GM03348 (cell line): ENCODE measurements around the gene NEURL1.

Source experiments
- DNase-seq: peaks from one replicate; pipeline ENCODE4 v3.0.0; 2012; ENCODE audit warnings: low spot score

Gene NEURL1

DNA sequence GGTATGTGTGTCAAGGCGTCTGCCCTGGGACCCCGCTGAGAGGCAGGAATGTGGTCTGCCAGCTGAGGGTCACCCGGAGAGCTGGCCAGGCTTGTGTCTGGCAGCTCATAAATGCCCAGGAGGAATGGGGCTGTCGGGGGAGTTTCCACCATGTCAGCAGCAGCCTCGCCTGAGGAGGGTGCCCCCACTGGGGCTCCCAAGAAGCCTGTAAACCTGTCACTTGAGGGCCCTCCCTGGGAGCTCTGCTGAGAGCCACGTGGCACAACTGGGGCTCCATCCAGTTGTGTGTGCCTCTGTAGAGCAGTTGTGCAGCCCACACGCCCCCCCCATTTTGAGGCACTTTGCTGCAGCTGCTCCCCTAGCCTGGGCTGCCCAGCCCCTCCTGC, 70.6 kb downstream of the NEURL1 start:
- DNase-seq = no peak

DNA sequence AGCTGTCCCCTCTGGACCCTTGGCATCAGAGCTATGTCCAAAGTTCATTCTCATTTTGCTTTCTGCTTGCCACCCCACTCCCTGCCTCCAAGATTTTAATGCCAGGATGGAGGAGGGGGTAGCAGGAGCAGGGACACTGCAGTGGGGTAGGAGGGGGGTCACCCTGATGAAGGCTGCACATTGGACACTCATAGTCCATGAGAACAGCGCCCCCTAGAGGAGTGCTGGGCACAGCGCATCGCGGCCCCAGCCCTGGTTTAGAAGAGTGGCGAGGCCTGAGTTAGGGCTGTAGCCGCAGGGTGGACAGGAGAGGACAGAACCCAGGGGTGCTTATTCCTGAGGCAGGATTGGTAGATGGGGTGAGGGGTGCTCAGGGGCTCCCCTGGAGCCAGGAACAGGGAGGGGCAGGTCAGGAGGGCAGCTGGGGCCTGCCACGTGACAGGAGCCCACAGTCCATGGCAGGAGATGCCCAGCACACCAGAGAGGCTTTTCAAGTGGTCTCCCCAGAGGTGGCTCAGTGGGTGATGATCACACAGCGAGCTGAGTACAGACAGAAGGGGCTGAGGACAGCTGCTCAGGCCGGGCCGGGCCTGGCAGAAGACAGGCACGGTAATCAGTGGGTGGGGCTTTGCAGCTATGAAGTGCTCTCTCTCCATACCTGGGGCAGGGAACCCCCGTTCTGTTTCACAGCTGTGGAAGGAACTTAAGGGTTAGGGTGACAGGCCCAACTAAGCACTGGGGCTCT, 71.4 kb downstream of the NEURL1 start:
- DNase-seq = no peak

DNA sequence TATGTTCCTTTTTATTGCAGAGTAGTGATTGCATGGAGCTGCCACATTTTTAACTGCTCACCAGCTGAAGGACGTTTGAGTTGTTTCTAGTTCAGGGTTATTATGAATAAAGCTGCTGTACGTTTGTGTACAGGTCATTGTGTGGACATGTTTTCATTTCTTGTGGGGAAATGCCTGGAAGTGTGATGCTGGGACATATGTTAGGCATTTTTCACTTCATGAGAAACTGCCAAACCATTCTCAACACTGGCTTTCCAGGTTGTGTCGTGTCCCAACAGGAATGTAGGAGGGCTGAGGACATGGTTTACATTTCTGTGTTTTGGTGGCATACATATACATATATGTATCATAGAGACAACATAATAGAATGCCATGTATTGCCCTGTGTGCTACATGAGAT, 73.0 kb downstream of the NEURL1 start:
- no peak for DNase-seq

DNA sequence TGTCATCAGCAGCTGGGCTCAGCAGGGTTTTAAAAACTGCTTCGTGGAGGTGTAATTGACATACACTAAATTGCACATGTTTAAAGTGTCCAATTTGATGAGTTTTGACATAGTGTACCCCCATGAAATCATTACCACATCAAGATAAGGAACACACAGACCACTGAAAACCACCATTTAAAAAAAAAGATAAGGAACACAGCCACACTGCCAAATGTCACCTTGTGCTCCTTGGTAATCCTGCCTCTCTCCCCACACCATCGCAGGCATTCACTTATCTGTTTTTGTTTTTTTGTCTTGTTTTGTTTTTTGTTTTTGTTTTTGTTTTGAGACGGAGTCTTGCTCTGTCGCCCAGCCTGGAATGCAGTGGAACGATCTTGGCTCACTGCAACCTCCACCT, 75.0 kb downstream of the NEURL1 start:
- DNase-seq = no peak

DNA sequence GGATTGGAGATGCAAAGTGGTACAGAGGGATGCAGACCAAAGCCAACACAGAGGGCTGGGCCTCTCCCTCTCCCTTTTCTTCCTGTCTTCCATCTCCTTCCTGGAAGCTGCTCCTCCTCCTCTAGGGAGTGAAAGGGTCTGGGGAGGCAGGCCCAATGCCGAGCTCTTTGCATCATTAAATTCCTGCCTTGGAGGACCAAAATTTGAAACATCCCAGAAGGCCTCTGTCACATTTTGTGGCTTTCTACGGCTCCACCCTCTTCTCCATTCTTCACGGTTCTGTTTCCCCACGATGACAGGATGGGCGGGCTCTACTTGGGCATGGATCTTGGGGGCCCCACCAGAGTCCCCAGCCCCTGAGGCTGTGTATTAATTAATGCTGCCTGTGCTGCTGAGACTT, 76.4 kb downstream of the NEURL1 start:
- DNase-seq = no peak

DNA sequence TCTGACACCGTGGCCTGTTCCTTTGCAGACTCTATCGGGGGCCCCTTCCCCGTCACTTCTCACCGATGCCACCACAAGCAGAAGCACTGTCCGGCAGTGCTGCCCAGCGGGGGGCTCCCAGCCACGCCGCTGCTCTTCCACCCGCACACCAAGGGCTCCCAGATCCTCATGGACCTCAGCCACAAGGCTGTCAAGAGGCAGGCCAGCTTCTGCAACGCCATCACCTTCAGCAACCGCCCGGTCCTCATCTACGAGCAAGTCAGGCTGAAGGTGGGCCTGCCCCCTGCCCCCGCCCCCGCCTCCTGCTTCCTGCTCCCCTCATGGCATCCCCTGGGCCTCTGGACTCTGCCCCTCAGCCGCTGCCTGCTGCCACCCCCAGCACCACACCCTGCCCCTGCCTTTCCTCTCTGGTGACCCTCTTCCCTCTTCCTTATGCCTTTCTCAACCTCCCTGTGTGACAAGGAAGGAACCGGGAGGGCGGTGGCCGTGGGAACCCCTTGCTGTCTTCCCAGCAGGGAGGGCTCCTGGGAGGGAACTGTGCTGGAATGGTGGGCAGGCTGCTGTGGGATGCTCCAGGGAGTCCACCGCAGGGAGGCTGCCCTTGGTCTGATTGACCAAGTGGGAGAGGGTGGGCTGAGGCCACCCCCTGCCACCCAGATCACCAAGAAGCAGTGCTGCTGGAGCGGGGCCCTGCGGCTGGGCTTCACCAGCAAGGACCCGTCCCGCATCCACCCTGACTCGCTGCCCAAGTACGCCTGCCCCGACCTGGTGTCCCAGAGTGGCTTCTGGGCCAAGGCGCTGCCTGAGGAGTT, 77.5 kb downstream of the NEURL1 start:
- DNase-seq = no peak

DNA sequence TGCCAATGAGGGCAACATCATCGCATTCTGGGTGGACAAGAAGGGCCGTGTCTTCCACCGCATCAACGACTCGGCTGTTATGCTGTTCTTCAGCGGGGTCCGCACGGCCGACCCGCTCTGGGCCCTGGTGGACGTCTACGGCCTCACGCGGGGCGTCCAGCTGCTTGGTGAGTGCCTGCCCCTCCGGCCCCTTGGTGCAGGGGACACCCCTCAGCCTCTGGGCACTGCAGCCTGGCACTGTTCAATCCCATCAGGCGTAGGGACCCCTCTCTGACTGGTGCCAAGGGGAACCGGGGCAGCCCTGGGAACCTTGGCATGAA, 78.1 kb downstream of the NEURL1 start:
- no peak for DNase-seq

DNA sequence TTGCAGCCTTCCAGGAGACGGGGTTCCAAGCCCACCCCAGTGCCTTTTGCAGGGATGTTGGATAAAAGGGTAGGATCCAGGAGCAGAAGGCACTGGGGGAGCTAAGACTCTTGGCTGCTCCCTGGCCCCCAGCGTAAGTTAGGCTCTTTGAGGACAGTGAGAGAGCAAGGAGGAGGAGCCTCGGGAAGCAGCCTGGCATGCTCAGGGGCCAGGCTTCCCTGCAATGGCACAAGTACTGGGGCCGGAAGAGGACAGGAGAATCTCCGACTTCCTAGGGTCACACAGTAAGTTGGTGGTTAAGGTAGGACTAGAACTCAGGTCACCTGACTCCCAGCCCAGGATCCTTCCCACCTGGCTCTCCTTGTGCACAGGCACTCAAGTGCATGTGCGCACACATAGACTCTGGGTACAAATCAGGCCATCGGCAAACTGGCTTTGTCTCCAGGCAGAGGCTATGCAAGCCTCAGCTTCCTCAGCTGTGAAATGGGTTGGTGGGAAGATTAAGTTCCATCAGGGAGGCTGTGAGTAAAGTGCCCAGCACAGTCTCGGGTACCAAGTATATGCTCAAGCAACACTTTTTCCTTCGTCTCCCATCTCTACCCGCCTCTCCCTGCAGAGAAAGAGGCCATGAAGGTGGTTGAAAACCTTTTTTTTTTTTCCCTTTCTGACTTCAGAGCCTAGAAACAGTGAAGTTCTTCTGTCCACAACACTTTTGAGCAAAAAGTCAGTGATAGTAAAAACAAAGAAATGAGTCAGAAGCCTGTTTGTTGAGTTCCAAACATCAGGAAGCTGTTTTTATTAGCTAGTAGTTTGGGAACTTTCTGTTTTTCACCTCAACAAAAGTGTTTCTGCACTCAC, 79.1 kb downstream of the NEURL1 start:
- no peak for DNase-seq

DNA sequence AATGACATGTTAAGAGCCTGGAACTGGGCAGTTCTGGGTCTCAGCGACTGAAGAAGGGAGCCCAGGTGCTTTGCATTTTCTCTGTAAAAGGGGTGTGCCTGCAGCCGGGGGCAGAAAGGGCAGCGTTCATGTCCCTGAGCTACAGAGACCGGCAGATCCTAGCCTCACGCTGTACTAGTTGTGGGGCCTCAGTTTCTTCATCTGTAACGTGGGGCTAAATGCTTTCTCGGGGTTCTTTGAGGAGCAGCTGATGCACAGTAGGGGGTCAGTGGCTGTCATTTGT, 79.6 kb downstream of the NEURL1 start:
- no peak for DNase-seq

DNA sequence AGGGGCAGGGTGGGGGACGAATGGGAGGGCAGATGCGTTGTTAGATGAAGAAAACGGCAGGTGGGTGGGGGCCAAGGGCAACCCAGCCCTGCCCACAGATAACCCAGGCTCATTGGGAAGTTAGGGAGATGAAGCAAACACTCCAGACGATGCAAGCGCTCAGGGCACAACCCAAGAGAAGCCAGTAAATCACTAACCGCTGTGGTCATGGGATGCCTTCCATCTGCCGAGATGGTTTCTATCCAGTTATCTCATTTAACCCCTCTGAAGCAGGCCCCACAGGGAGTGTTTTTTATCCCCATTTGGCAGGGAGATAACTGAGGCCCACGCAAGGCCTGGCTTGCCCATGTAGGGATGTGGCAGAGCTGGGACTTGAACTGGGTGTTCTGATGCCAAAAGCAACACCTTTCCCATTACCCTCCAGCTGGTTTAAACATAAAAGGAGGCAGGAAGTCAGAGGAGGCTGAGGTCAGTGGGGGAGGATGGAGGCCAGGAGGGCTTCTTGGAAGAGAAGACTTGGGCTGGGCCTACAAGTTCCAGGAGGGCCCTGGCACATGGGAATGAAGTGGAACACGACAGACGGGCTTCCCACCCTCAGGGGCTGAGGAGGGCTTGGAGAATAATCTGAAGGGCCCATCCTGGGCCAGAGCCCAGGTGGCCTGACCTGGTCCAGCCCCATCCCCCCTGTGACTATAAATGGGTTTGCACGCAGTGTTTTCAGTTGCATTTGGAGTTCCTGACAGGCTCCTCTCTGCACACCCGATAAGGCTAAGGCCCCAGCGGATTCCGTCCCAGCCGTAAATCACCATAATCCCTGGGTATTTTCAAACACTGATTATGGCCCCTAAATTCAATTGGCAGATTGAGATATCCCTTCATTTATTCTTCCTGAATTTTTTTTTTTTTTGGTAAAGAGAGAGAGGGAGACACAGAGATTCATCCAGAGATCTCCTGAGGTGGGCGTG, 80.9 kb downstream of the NEURL1 start:
- DNase-seq = no peak

DNA sequence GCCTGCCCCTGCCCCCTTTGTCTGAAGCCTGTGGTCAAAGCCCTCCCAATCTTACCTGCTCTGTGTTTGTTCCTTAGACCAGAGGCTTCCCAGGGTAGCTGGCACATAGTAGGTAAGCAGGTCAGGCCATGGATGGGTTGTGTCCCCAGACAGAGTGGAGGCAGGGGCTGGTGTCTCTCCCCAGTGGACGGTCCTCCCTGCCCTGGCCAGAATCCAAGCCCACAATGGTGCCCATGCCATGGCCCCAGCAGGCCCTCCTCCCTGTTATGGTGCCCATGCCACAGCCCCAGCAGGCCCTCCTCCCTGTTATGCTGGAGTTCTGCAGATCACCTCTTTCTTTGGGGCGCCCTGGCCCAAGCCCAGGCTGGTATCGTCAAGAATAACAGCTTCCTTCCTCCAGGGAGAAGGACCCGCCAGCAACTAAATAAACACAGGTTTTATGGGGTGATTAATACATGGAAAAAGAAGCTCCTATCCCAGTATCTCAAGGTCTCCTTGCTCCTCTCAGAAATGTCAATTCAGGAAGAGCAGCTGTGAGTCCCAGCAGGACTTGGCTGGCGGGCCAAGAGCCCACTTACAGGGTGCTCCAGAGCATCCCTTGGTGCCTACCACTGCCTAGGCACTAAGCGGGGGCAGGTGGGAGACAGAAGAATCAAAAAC, 82.0 kb downstream of the NEURL1 start:
- no peak for DNase-seq

DNA sequence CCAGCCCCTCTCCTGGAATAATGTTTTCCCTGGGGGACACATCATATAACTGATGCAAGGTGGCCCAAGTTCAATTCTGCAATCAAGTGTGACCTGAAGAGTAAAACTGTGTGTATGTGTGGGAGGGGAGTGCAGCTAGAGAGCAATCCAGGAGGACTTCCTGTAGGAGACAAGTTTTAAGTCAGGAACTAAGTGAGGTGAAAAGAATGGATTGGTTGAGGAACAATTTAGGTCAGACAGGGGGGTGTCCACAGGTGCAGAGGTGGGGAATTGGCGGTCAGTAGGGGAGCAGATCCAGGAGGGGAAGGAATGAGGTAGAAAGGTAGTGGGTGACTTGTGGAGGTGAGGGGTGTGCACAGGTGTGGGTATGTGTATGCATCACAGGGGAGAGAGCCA, 82.6 kb downstream of the NEURL1 start:
- DNase-seq = no peak

DNA sequence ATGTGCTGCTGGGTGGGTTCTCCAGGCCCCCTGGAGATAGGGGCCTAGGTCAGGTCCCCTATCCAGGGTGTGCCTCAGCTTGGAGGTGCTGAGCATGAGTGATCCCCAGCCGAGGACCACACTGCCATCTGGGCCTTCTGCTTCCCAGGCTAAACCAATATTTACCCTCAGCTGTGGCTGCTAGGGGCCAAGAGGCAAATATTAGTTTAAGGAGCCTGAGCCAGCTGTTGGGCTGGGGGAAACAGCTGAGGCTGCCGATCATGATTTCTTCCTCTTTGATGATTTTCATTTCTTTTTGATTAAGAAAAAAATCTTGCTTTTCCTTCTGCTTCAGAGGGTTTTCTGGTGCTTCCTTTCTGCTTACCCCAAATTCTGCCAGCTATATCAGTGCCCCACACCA, 83.4 kb downstream of the NEURL1 start:
- DNase-seq = no peak

DNA sequence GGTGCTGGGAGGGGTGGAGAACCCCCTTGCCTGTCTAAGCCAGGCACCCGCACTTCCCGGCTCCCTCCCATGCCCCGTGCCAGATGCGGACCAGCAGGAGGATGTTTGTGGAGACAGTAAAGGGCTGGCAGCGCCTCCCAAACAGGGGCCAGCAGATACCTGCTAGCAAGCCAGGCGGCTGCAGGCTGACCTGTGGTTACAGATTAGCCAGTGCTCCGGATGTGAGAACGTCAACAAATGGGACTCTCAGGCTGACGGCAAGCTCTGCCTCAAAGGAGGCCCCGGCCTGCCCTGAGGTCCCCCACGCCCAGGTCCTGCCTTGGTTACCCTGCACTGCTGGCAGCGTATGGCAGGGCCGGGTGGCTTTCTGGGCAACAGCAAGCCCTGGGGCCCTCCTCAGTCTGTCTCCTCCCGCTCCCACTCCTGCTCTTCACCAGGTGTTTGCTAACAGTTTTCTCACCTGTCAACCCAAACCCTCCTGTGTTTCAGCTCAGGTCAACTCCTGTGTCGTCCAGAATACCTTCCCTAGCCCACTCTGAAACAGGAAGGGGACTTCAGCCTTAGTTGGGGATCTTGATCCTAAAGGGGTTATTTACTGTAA, 85.4 kb downstream of the NEURL1 start:
- DNase-seq = no peak

DNA sequence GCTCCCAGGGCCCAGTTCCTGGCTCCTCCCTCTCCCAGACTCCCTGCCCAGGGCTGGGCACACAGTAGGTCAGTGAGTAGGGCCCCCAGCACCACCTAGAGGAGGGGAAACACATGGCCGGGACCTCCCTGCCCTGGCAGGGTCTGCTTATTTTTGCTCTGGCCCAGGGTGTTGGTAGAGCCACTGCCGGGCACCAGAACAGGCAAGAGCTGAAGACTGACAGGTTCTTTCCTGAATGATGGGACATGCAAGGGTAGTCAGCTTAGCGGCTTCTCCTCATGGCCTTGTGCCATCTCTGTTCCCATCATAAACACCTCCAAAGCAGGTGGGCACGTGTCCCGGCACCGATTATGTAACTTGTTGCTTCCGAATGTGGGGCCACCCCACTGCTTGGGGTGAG, 86.5 kb downstream of the NEURL1 start:
- no peak for DNase-seq

DNA sequence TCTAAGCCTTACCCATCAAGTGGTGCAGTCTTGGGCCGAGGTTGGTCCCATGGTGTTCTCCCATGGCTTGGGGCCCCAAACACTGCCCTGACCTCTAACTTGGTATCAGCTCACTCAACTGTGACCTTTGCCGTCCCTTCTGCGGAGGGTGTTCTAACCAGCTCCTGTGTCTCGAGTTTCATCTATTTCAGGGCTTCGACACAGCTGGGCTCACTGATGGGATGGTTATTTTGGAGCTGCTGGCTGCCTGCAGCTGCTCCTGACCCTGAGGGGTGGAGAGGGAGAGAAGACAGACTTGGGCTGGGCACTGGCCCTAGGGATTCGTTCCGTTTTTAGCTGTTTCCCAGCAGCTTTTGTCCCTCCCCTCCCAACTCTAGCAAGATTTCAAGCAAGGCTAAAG, 86.9 kb downstream of the NEURL1 start:
- no peak for DNase-seq

DNA sequence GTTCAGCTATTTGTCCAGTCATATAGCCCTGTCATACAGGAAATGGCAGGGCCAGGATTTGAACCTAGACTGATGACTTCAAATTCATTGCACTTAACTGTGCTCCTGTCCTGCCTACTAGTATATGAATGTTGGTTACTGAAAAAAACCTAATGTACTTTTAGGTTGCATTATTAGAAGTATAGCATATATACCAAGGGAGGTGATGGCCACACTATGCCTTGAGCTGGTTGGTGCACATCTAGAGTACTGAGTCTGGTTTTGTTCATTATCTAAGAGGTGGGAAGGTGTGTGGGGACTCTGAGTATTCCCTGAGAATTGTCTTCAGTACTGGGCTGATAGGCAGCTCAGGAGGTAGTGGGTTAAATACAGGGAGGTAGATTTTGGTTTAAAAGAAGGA, 88.0 kb downstream of the NEURL1 start:
- no peak for DNase-seq

DNA sequence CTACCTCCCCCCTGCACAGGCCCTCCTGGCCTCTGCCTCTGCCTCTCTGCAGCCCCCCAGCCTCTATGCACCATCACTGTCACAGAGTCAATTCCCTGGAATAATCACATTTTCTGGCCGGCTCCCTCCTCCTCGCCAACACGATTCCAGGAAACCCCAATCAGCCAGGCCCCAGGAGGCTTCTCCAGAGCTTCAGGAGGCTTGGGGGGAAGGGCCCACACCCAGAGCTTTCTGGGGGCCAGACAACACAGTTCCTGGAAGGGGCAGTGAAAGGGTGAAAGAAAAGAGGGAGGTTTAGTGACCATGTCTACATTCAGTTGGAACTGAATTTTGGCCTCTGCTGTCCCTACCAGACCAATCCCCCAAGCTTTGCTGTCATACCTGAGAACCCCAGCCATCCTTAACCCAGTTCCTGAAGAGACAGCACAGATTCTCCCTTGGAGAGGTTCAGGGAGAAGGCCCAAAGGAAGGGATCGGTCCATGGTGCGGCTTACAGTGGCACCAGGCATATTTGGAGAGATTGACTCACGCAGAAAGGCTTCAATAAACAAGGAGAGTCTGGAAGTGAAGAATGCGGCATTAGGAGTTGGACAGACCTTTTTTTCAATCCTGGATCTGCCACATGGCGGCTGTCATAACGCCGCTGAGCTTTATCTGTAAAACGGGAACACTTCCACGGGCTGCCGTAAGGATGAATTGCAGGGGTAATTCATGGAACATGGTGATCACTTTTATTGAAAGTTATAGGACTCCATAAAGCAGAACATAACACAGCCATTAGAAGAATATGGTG, 89.0 kb downstream of the NEURL1 start:
- DNase-seq = no peak

DNA sequence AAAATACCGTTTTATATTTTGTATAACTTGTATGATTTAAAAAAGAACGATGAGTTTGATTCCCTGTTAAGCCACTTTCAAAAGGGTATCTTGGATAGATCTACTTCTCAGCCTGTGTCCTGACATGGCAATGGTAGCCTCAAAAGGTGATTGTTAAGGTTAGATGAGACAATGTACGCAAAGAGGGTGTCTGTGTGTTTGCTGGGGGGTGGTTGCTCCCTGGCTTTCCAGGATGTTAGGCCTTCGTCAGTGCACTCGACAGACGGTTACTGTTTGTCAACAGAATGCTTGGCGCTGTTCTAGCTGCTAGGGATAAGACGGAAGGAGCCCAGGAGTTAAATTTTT, 90.3 kb downstream of the NEURL1 start:
- no peak for DNase-seq
